GM12878 (cell line): ENCODE measurements around the gene AP2S1. TPM values are rescaled to one million over a fixed set of nuclear protein-coding genes. Genes with fewer than 3 reads are reported as not detected.
"Not testable (repeated sequence)": the region's sequence is repeated elsewhere in the genome, so short reads cannot be mapped to it uniquely, and the experiment has no call there.

Source experiments
- ATAC-seq: fragments of 200-7000 bp; cut with Tn5 transposase; 3 replicates; pipeline ENCODE4 v1.9.1; 2020; ENCODE audit warnings: mild to moderate bottlenecking, moderate library complexity
- BruUV-seq: library from RNA; stranded (reverse); fragments of 400-500 nt; replicated peaks from 2 replicates; lab custom pipeline; 2021; lab: Mats Ljungman, UMichigan
- CTCF ChIA-PET: fragments of 300-600 bp; sonication (Branson Sonifier 250); formaldehyde crosslinking; extraction: SDS; loops from one replicate; lab custom pipeline; 2021; ENCODE audit warnings: inconsistent platforms; lab: Yijun Ruan, JAX
- POLR2A ChIA-PET: fragments of 350-600 bp; formaldehyde crosslinking; extraction: SDS; loops from one replicate; lab custom pipeline; 2021; ENCODE audit warnings: inconsistent platforms; lab: Charles Lee
- RAD21 ChIA-PET: fragments of 300-600 bp; sonication (Branson Sonifier 250); formaldehyde crosslinking; loops from one replicate; lab custom pipeline; 2023; ENCODE audit warnings: antibody characterized with exemption; ENCODE audit not compliant: unreplicated experiment; lab: Charles Lee
- SMC1A ChIA-PET: fragments of 300-600 bp; sonication (Branson Sonifier 250); formaldehyde crosslinking; loops from one replicate; lab custom pipeline; 2023; ENCODE audit not compliant: unreplicated experiment, uncharacterized antibody; lab: Charles Lee
- DNase-seq: peaks from one replicate; pipeline ENCODE4 v3.0.0-alpha.2; 2011; ENCODE audit warnings: low read depth, low spot score
- FAIRE-seq: peaks from 3 replicates; lab custom pipeline; 2011; peaks lifted over from hg19 to GRCh38; lab: Jason Lieb, UNC
- H2AFZ ChIP-seq: 2 replicates; pipeline ENCODE4 v1.6.0; 2011; ENCODE audit warnings: low read depth, low read length, control low read depth; ENCODE audit not compliant: control insufficient read depth
- H3K27ac ChIP-seq: 2 replicates; pipeline ENCODE4 v1.5.1; 2011; ENCODE audit warnings: control low read depth; ENCODE audit not compliant: control insufficient read depth, insufficient read depth
- H3K27me3 ChIP-seq, 2 experiments: replicated peaks in 1 of 2; 2 replicates each; pipeline versions ENCODE4 v1.6.0 to v1.6.1; 2011; ENCODE audit warnings: low read length in 1 of 2; ENCODE audit not compliant: control insufficient read depth in 2 of 2, insufficient read depth in 2 of 2
- H3K36me3 ChIP-seq, 2 experiments: 2 replicates each; pipeline ENCODE4 v1.5.1; 2011; ENCODE audit warnings: low read length in 1 of 2; ENCODE audit not compliant: control insufficient read depth in 2 of 2, insufficient read depth in 2 of 2
- H3K4me1 ChIP-seq: 2 replicates; pipeline ENCODE4 v1.6.1; 2011; ENCODE audit warnings: mild to moderate bottlenecking, low read length, moderate library complexity, mixed read lengths; ENCODE audit not compliant: control insufficient read depth, insufficient read depth
- H3K4me2 ChIP-seq: 2 replicates; pipeline ENCODE4 v1.6.0; 2011; ENCODE audit warnings: control low read depth; ENCODE audit not compliant: control insufficient read depth, insufficient read depth
- H3K4me3 ChIP-seq: fragments of 200-600 bp; sonication (generic); 2 replicates; pipeline ENCODE4 v1.5.1; 2016
- H3K79me2 ChIP-seq: 2 replicates; pipeline ENCODE4 v1.6.0; 2011; ENCODE audit warnings: low read length; ENCODE audit not compliant: control insufficient read depth, insufficient read depth
- H3K9ac ChIP-seq: 2 replicates; pipeline ENCODE4 v1.8.0; 2011; ENCODE audit warnings: low read length, control low read depth, mixed read lengths; ENCODE audit not compliant: control insufficient read depth, insufficient read depth
- H3K9me3 ChIP-seq: replicated peaks from 3 replicates; pipeline ENCODE4 v1.5.1; 2011; ENCODE audit warnings: mild to moderate bottlenecking, low read length; ENCODE audit not compliant: control insufficient read depth, insufficient read depth
- H4K20me1 ChIP-seq: 2 replicates; pipeline ENCODE4 v1.6.0; 2011; ENCODE audit not compliant: control insufficient read depth, insufficient read depth
- CHD4 ChIP-seq: fragments of 200-600 bp; sonication (generic); IDR thresholded peaks from 2 replicates; pipeline ENCODE4 v1.6.1; 2016; ENCODE audit warnings: mild to moderate bottlenecking
- NR2C2 ChIP-seq: IDR thresholded peaks from 2 replicates; pipeline ENCODE4 v1.6.1; 2011; ENCODE audit warnings: borderline replicate concordance, low read depth; ENCODE audit not compliant: control insufficient read depth, insufficient read length
- TAF1 ChIP-seq: IDR thresholded peaks from 2 replicates; pipeline ENCODE4 v1.6.1; 2011; ENCODE audit warnings: mild to moderate bottlenecking, low read depth, low read length, borderline replicate concordance
- WGBS: methylation state at CpG from one replicate; pipeline ENCODE4 v1.1.6; 2016; ENCODE audit warnings: low lambda C conversion rate; ENCODE audit not compliant: insufficient replicate concordance, insufficient coverage; ENCODE audit errors: missing lambda C conversion rate; 5-methylcytosine and 5-hydroxymethylcytosine counted together
- in situ Hi-C: fragments of 300-500 bp; cut with MboI; formaldehyde crosslinking; loops from 9 replicates; pipeline ENCODE4 v1.14.3; 2018; ENCODE audit warnings: mixed read lengths
- intact Hi-C: fragments of 100-400 bp; cut with micrococcal nuclease; formaldehyde crosslinking; loops from one replicate; pipeline ENCODE4 v1.14.2; 2022; ENCODE audit not compliant: unreplicated experiment
- polyA plus RNA-seq, 11 experiments: library from polyadenylated mRNA; depleted of rRNA in 4 of 11; unstranded in 6 of 11; stranded (reverse) in 5 of 11; fragments of >200 nt; fragmentation: Nextera tagmentation in 4 of 11; fragmentation: Illumina TruSeq in 1 of 11; extraction: Ambion mirVana in 4 of 11; extraction: Trizol in 1 of 11; gene quantifications; 1 replicate in 1 of 11; 2 replicates in 10 of 11; pipeline versions ENCODE4 v1.2.1 to v1.2.3, GENCODE V29; 2011 to 2016; ENCODE audit warnings: inconsistent platforms in 2 of 11, missing spikeins in 2 of 11, low read depth in 1 of 11
- total RNA-seq, 4 experiments: library from RNA; depleted of rRNA in 3 of 4; stranded (reverse); fragments of >200 nt in 3 of 4; fragmentation: Illumina TruSeq in 1 of 4; extraction: Trizol in 1 of 4; gene quantifications; 2 replicates each; pipeline versions ENCODE4 v1.2.1 to v1.2.3, GENCODE V29; 2013 to 2021
- TF ChIP-seq, protein P1 (sequence below): IDR thresholded peaks from 2 replicates; pipeline ENCODE4 v1.6.1; 2011; ENCODE audit warnings: borderline replicate concordance, low read depth, mild to moderate bottlenecking, moderate library complexity, low read length; ENCODE audit not compliant: insufficient read depth, poor library complexity, severe bottlenecking

AP2S1 gene
- total and polyA plus RNA-seq, 10 of the 15 experiments (the other 5 are each of a cell fraction or from before 2014, with no cell fraction given), result 10.8 to 239 (median 104) TPM

DNA sequence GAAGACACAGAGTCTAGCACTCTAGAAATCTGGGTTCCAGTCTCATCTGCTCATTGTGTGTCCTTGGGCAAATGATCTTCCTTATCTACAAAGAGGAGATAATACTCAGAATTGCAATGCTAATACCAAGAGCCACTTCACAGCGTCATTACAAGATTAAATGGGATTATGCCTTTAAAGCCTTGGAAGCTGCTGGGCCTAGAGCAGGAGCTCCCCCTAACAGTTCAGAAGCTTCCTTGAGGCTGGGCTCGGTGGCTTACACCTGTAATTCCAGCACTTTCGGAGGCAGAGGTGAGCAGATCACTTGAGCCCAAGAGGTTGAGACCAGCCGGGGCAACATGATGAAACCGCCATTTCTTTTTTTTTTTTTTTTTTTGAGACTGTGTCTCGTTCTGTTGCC lies 27.6 kb downstream of the AP2S1 start:
- no peaks in the 10 kb centered on the region for H3K79me2 ChIP-seq
- H4K20me1 ChIP-seq, result no peaks in the 10 kb centered on the region
- FAIRE-seq (no peak), DNase-seq (no peak), ATAC-seq (no peak)
- H3K36me3 ChIP-seq, result no peaks in the 10 kb centered on the region
- ChIA-PET RAD21 (interaction anchor here (0.7 to 2.6 kb wide), 5 partner anchors 18 to 564 kb away, joined by 3 to 14 read pairs (median 6); no protein-coding TSS in a partner anchor), SMC1A (interaction anchor here (0.9 to 2.3 kb wide), 5 partner anchors 18 to 69 kb away, joined by 3 to 8 read pairs (median 4); partner anchors contain the start of gene SLC1A5), POLR2A (interaction anchor here (0.7 to 2.8 kb wide), 5 partner anchors 17 to 183 kb away, joined by 3 to 13 read pairs (median 4); partner anchors contain the start of gene SLC1A5), CTCF (interaction anchor here (0.7 to 3.4 kb wide), 9 partner anchors 38 to 119 kb away, joined by 4 to 27 read pairs (median 9); no protein-coding TSS in a partner anchor)
- peaks cover 27% of the 10 kb centered on the region for H3K4me1 ChIP-seq
- in situ Hi-C loops (no loop called here), intact Hi-C loops (loop anchor here (5.0 kb wide), 1 partner anchor 36 kb away; the partner anchor contains the start of gene SLC1A5)
- H3K4me2 ChIP-seq, result no peak overlapping the region
- H3K27ac ChIP-seq, result no peak overlapping the region
- no peak overlapping the region for H3K4me3 ChIP-seq
- H2AFZ ChIP-seq, result no peak overlapping the region
- no TSS peak for BruUV-seq
- TF ChIP-seq NR2C2 (no peak), CHD4 (no peak), TAF1 (no peak)
- TF ChIP-seq, protein P1, sequence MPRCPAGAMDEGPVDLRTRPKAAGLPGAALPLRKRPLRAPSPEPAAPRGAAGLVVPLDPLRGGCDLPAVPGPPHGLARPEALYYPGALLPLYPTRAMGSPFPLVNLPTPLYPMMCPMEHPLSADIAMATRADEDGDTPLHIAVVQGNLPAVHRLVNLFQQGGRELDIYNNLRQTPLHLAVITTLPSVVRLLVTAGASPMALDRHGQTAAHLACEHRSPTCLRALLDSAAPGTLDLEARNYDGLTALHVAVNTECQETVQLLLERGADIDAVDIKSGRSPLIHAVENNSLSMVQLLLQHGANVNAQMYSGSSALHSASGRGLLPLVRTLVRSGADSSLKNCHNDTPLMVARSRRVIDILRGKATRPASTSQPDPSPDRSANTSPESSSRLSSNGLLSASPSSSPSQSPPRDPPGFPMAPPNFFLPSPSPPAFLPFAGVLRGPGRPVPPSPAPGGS, result no peak
- H3K27me3 ChIP-seq, result no peaks in the 10 kb centered on the region
- 99% methylated on average over 4 of the region's 6 CpGs for WGBS
- no peak overlapping the region for H3K9ac ChIP-seq
- no peaks in the 10 kb centered on the region; the same call in 2 of the 3 replicates for H3K9me3 ChIP-seq

DNA sequence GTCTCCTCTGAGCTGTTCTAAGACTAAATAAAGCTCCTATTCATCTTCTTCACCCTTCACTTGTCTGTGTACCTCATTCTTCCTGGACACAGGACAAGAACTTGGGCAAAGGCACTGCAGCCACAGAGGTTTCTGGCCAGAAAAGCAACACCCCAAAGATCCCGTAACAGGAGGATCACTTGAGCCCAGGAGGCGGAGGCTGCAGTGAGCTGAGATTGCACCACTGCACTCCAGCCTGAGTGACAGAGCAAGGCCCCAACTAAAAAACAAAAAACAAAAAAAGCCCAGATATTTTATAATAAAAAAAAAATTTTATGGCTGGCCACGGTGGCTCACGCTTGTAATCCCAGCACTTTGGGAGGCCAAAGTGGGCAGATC lies 28.2 kb downstream of the AP2S1 start:
- RAD21 ChIA-PET, result interaction anchor here (1.4 to 2.6 kb wide), 5 partner anchors 18 to 64 kb away, joined by 3 to 14 read pairs (median 6); partner anchors contain the start of gene SLC1A5
- CTCF ChIA-PET, result interaction anchor here (0.5 to 3.4 kb wide), 12 partner anchors 12 to 285 kb away, joined by 3 to 9 read pairs (median 4); no protein-coding TSS in a partner anchor
- Histone ChIP-seq H3K4me1 (peaks cover 27% of the 10 kb centered on the region), H3K27ac (peak overlapping the region; percentile 51), H3K4me2 (0 out of 2 replicates have a peak overlapping the region, but pooled peaks have one; percentile 71), H2AFZ (peak overlapping the region; percentile 86)
- H3K27me3 ChIP-seq, H3K79me2 ChIP-seq, in situ Hi-C loops, H4K20me1 ChIP-seq, H3K9ac ChIP-seq, DNase-seq, H3K9me3 ChIP-seq, H3K36me3 ChIP-seq, FAIRE-seq, ATAC-seq, BruUV-seq, H3K4me3 ChIP-seq: not testable (repeated sequence)
- POLR2A ChIA-PET, result interaction anchor here (1.0 to 2.2 kb wide), 2 partner anchors 34 to 104 kb away, joined by 4 to 10 read pairs; partner anchors contain the start of gene SLC1A5
- WGBS, result 95% methylated on average over 4 of the region's 4 CpGs
- SMC1A ChIA-PET, result interaction anchor here (0.7 to 2.3 kb wide), 6 partner anchors 18 to 64 kb away, joined by 3 to 7 read pairs (median 5); no protein-coding TSS in a partner anchor
- intact Hi-C loops, result loop anchor here (5.0 kb wide), 1 partner anchor 35 kb away; the partner anchor contains the start of gene SLC1A5
